HepG2 (cell line): ENCODE results near the gene TMC8. TPM values are rescaled to one million over a fixed set of nuclear protein-coding genes. Genes with fewer than 3 reads are reported as not detected.
A peak's percentile ranks its signal among the peaks of the same experiment; 100 is the strongest.

ENCODE experiments used
- AKAP8 ChIP-seq: sonication (generic); formaldehyde crosslinking; IDR thresholded peaks from 2 replicates; pipeline ENCODE4 v1.5.1; 2020; ENCODE audit warnings: mild to moderate bottlenecking, missing genetic modification reagents
- ARID5B ChIP-seq: IDR thresholded peaks from 2 replicates; pipeline ENCODE4 v1.4.0; 2020; ENCODE audit warnings: mild to moderate bottlenecking, missing genetic modification reagents
- CHD2 ChIP-seq: IDR thresholded peaks from 2 replicates; pipeline ENCODE4 v1.6.1; 2011; ENCODE audit warnings: low read depth, low read length, improper control_type of control experiment
- DMTF1 ChIP-seq: sonication (generic); formaldehyde crosslinking; IDR thresholded peaks from 2 replicates; pipeline ENCODE4 v1.4.0; 2020; ENCODE audit warnings: mild to moderate bottlenecking, missing genetic modification reagents
- GABPA ChIP-seq, 2 experiments: IDR thresholded peaks; 2 replicates each; pipeline ENCODE4 v1.6.1; 2011 to 2016; ENCODE audit warnings: low read depth in 2 of 2, low read length in 1 of 2, missing biosample characterization in 1 of 2, missing genetic modification characterization in 1 of 2
- HCFC1 ChIP-seq: fragments of 150-350 bp; IDR thresholded peaks from 2 replicates; pipeline ENCODE4 v1.6.1; 2014; ENCODE audit warnings: low read depth, low read length
- HNF1B ChIP-seq: sonication (generic); formaldehyde crosslinking; IDR thresholded peaks from 2 replicates; pipeline ENCODE4 v1.5.1; 2020; ENCODE audit warnings: mild to moderate bottlenecking, moderate library complexity, missing genetic modification reagents
- HNRNPLL ChIP-seq: fragments of 200-400 bp; formaldehyde crosslinking; IDR thresholded peaks from 2 replicates; pipeline ENCODE4 v1.6.1; 2017; ENCODE audit warnings: mild to moderate bottlenecking, low read depth, low read length; ENCODE audit not compliant: poor library complexity, severe bottlenecking
- KLF16 ChIP-seq, 2 experiments: sonication (generic) in 1 of 2; formaldehyde crosslinking in 1 of 2; IDR thresholded peaks; 2 replicates each; pipeline versions ENCODE4 v1.6.1 to v1.8.0; 2016 to 2023; ENCODE audit warnings: missing genetic modification reagents in 2 of 2, missing compliant biosample characterization in 1 of 2
- MED1 ChIP-seq: sonication (generic); formaldehyde crosslinking; IDR thresholded peaks from 2 replicates; pipeline ENCODE4 v1.4.0; 2020; ENCODE audit warnings: missing genetic modification reagents
- MED13 ChIP-seq: sonication (generic); formaldehyde crosslinking; IDR thresholded peaks from 2 replicates; pipeline ENCODE4 v1.5.0; 2020; ENCODE audit warnings: missing genetic modification reagents
- MXD4 ChIP-seq: IDR thresholded peaks from 2 replicates; pipeline ENCODE4 v1.6.1; 2016; ENCODE audit warnings: mild to moderate bottlenecking, missing biosample characterization, missing genetic modification reagents
- NR2F2 ChIP-seq: IDR thresholded peaks from 2 replicates; pipeline ENCODE4 v1.6.1; 2012; ENCODE audit warnings: low read depth, inconsistent platforms, borderline replicate concordance
- SIX4 ChIP-seq: sonication (generic); formaldehyde crosslinking; IDR thresholded peaks from 2 replicates; pipeline ENCODE4 v1.4.0; 2020; ENCODE audit warnings: missing genetic modification reagents
- ZBTB7B ChIP-seq: sonication (generic); formaldehyde crosslinking; IDR thresholded peaks from 2 replicates; pipeline ENCODE4 v1.4.0; 2020; ENCODE audit warnings: missing genetic modification reagents
- ZFY ChIP-seq: sonication (generic); formaldehyde crosslinking; IDR thresholded peaks from 2 replicates; pipeline ENCODE4 v1.4.0; 2020; ENCODE audit warnings: missing genetic modification reagents
- ZNF503 ChIP-seq: sonication (generic); formaldehyde crosslinking; IDR thresholded peaks from 2 replicates; pipeline ENCODE4 v1.4.0; 2020; ENCODE audit warnings: missing genetic modification reagents
- ZNF775 ChIP-seq: sonication (generic); formaldehyde crosslinking; IDR thresholded peaks from 2 replicates; pipeline ENCODE4 v1.4.0; 2020; ENCODE audit warnings: missing genetic modification reagents, mild to moderate bottlenecking, moderate library complexity, borderline replicate concordance
- polyA plus RNA-seq, 8 experiments: library from polyadenylated mRNA; depleted of rRNA in 3 of 8; stranded (reverse) in 7 of 8; unstranded in 1 of 8; fragments of >200 nt; fragmentation: Illumina TruSeq in 4 of 8; extraction: Trizol in 4 of 8; gene quantifications; 2 replicates each; pipeline versions ENCODE4 v1.2.1 to v1.2.3, GENCODE V29; 2011 to 2016; ENCODE audit warnings: low read depth in 4 of 8, missing spikeins in 1 of 8, mixed read lengths in 1 of 8; ENCODE audit not compliant: insufficient read depth in 1 of 8
- total RNA-seq, 5 experiments: library from RNA; depleted of rRNA; stranded (reverse); fragments of >200 nt; fragmentation: Illumina TruSeq; extraction: Trizol; gene quantifications; 2 replicates each; pipeline ENCODE4 v1.2.3, GENCODE V29; 2016; ENCODE audit warnings: low read depth in 1 of 5

TMC8 gene
- total and polyA plus RNA-seq, 2 of the 13 experiments (the other 11 are each of a cell fraction or from before 2014, with no cell fraction given) = 0.53 to 7.8 TPM

GRCh38 chr17:78186692-78187595 is 56.4 kb downstream of the TMC8 start, which contains the start of the genes AFMID and TK1 (continued):
- TF ChIP-seq ZNF503 (CRISPR knock-in tag) (peak; percentile 45; the same call in 1 of the 2 replicates), DMTF1 (no peak), SIX4 (CRISPR knock-in tag) (no peak), NR2F2 (no peak; the same call in 1 of the 2 replicates), HNRNPLL (peak; percentile 72), MED1 (CRISPR knock-in tag) (peak; percentile 87), GABPA (IDR thresholded peaks at IDR 0.05; ENCODE audit: low read depth, low read length) (no peak), GABPA (CRISPR knock-in tag; IDR thresholded peaks at IDR 0.05; ENCODE audit: low read depth) (no peak), AKAP8 (CRISPR knock-in tag) (no peak), MED13 (CRISPR knock-in tag) (peak; percentile 85), ARID5B (CRISPR knock-in tag) (peak; percentile 65), MXD4 (peak; percentile 99), ZNF775 (0 out of 2 replicates have a peak, but pooled peaks have one; percentile 16), HCFC1 (peak; percentile 31; the same call in 1 of the 2 replicates), ZFY (peak; percentile 79), HNF1B (CRISPR knock-in tag) (peak; percentile 97), CHD2 (peak; percentile 51; the same call in 1 of the 2 replicates), ZBTB7B (no peak), KLF16 (CRISPR knock-in tag; IDR thresholded peaks at IDR 0.05) (peak in 1 of 2 experiments; percentile 98; a peak in 2 of 4 replicates)
